GM12878 (cell line): Measurements from ENCODE around the gene ERC2. TPM values are rescaled to one million over a fixed set of nuclear protein-coding genes. Genes with fewer than 3 reads are reported as not detected.

Experiments used
- ATAC-seq: fragments of 200-7000 bp; cut with Tn5 transposase; 3 replicates; pipeline ENCODE4 v1.9.1; 2020; ENCODE audit warnings: mild to moderate bottlenecking, moderate library complexity
- BruUV-seq: library from RNA; stranded (reverse); fragments of 400-500 nt; replicated peaks from 2 replicates; lab custom pipeline; 2021; lab: Mats Ljungman, UMichigan
- CTCF ChIA-PET: fragments of 300-600 bp; sonication (Branson Sonifier 250); formaldehyde crosslinking; extraction: SDS; loops from one replicate; lab custom pipeline; 2021; ENCODE audit warnings: inconsistent platforms; lab: Yijun Ruan, JAX
- POLR2A ChIA-PET: fragments of 350-600 bp; formaldehyde crosslinking; extraction: SDS; loops from one replicate; lab custom pipeline; 2021; ENCODE audit warnings: inconsistent platforms; lab: Charles Lee
- RAD21 ChIA-PET: fragments of 300-600 bp; sonication (Branson Sonifier 250); formaldehyde crosslinking; loops from one replicate; lab custom pipeline; 2023; ENCODE audit warnings: antibody characterized with exemption; ENCODE audit not compliant: unreplicated experiment; lab: Charles Lee
- SMC1A ChIA-PET: fragments of 300-600 bp; sonication (Branson Sonifier 250); formaldehyde crosslinking; loops from one replicate; lab custom pipeline; 2023; ENCODE audit not compliant: unreplicated experiment, uncharacterized antibody; lab: Charles Lee
- DNase-seq: peaks from one replicate; pipeline ENCODE4 v3.0.0-alpha.2; 2011; ENCODE audit warnings: low read depth, low spot score
- FAIRE-seq: peaks from 3 replicates; lab custom pipeline; 2011; peaks lifted over from hg19 to GRCh38; lab: Jason Lieb, UNC
- H2AFZ ChIP-seq: 2 replicates; pipeline ENCODE4 v1.6.0; 2011; ENCODE audit warnings: low read depth, low read length, control low read depth; ENCODE audit not compliant: control insufficient read depth
- H3K27ac ChIP-seq: 2 replicates; pipeline ENCODE4 v1.5.1; 2011; ENCODE audit warnings: control low read depth; ENCODE audit not compliant: control insufficient read depth, insufficient read depth
- H3K27me3 ChIP-seq, 2 experiments: replicated peaks in 1 of 2; 2 replicates each; pipeline versions ENCODE4 v1.6.0 to v1.6.1; 2011; ENCODE audit warnings: low read length in 1 of 2; ENCODE audit not compliant: control insufficient read depth in 2 of 2, insufficient read depth in 2 of 2
- H3K36me3 ChIP-seq, 2 experiments: 2 replicates each; pipeline ENCODE4 v1.5.1; 2011; ENCODE audit warnings: low read length in 1 of 2; ENCODE audit not compliant: control insufficient read depth in 2 of 2, insufficient read depth in 2 of 2
- H3K4me1 ChIP-seq: 2 replicates; pipeline ENCODE4 v1.6.1; 2011; ENCODE audit warnings: mild to moderate bottlenecking, low read length, moderate library complexity, mixed read lengths; ENCODE audit not compliant: control insufficient read depth, insufficient read depth
- H3K4me2 ChIP-seq: 2 replicates; pipeline ENCODE4 v1.6.0; 2011; ENCODE audit warnings: control low read depth; ENCODE audit not compliant: control insufficient read depth, insufficient read depth
- H3K4me3 ChIP-seq: fragments of 200-600 bp; sonication (generic); 2 replicates; pipeline ENCODE4 v1.5.1; 2016
- H3K79me2 ChIP-seq: 2 replicates; pipeline ENCODE4 v1.6.0; 2011; ENCODE audit warnings: low read length; ENCODE audit not compliant: control insufficient read depth, insufficient read depth
- H3K9ac ChIP-seq: 2 replicates; pipeline ENCODE4 v1.8.0; 2011; ENCODE audit warnings: low read length, control low read depth, mixed read lengths; ENCODE audit not compliant: control insufficient read depth, insufficient read depth
- H3K9me3 ChIP-seq: replicated peaks from 3 replicates; pipeline ENCODE4 v1.5.1; 2011; ENCODE audit warnings: mild to moderate bottlenecking, low read length; ENCODE audit not compliant: control insufficient read depth, insufficient read depth
- H4K20me1 ChIP-seq: 2 replicates; pipeline ENCODE4 v1.6.0; 2011; ENCODE audit not compliant: control insufficient read depth, insufficient read depth
- BHLHE40 ChIP-seq, 2 experiments: fragments of 450-650 bp in 1 of 2; IDR thresholded peaks; 2 replicates each; pipeline ENCODE4 v1.6.1; 2011 to 2017; ENCODE audit warnings: low read depth in 2 of 2, borderline replicate concordance in 1 of 2, improper control_type of control experiment in 1 of 2, low read length in 1 of 2, mild to moderate bottlenecking in 1 of 2
- CHD1 ChIP-seq: IDR thresholded peaks from 2 replicates; pipeline ENCODE4 v1.6.1; 2012; ENCODE audit warnings: low read depth, low read length, improper control_type of control experiment
- CHD4 ChIP-seq: fragments of 200-600 bp; sonication (generic); IDR thresholded peaks from 2 replicates; pipeline ENCODE4 v1.6.1; 2016; ENCODE audit warnings: mild to moderate bottlenecking
- CUX1 ChIP-seq: IDR thresholded peaks from 2 replicates; pipeline ENCODE4 v1.6.1; 2012; ENCODE audit warnings: improper control_type of control experiment, low read depth, low read length; ENCODE audit not compliant: insufficient replicate concordance
- IKZF2 ChIP-seq, 2 experiments: fragments of 450-650 bp; IDR thresholded peaks; 2 replicates each; pipeline ENCODE4 v1.6.1; 2017; ENCODE audit warnings: mild to moderate bottlenecking in 2 of 2, moderate library complexity in 2 of 2
- MYC ChIP-seq: IDR thresholded peaks from 2 replicates; pipeline ENCODE4 v1.6.1; 2011; ENCODE audit warnings: mild to moderate bottlenecking, low read length, moderate library complexity, inconsistent platforms; ENCODE audit not compliant: insufficient read depth, insufficient replicate concordance, insufficient read length, severe bottlenecking
- NFYA ChIP-seq: IDR thresholded peaks from 2 replicates; pipeline ENCODE4 v1.6.1; 2011; ENCODE audit warnings: low read depth, mild to moderate bottlenecking, low read length, improper control_type of control experiment, borderline replicate concordance
- SREBF1 ChIP-seq: IDR thresholded peaks from 2 replicates; pipeline ENCODE4 v1.6.1; 2012; ENCODE audit warnings: mild to moderate bottlenecking, low read length
- ZBTB40 ChIP-seq: fragments of 450-650 bp; IDR thresholded peaks from 2 replicates; pipeline ENCODE4 v1.6.1; 2016; ENCODE audit warnings: mild to moderate bottlenecking, moderate library complexity, borderline replicate concordance
- ZNF207 ChIP-seq: fragments of 450-650 bp; IDR thresholded peaks from 2 replicates; pipeline ENCODE4 v1.6.1; 2014; ENCODE audit warnings: antibody characterized with exemption, mild to moderate bottlenecking, borderline replicate concordance
- WGBS: methylation state at CpG from one replicate; pipeline ENCODE4 v1.1.6; 2016; ENCODE audit warnings: low lambda C conversion rate; ENCODE audit not compliant: insufficient replicate concordance, insufficient coverage; ENCODE audit errors: missing lambda C conversion rate; 5-methylcytosine and 5-hydroxymethylcytosine counted together
- in situ Hi-C: fragments of 300-500 bp; cut with MboI; formaldehyde crosslinking; loops from 9 replicates; pipeline ENCODE4 v1.14.3; 2018; ENCODE audit warnings: mixed read lengths
- intact Hi-C: fragments of 100-400 bp; cut with micrococcal nuclease; formaldehyde crosslinking; loops from one replicate; pipeline ENCODE4 v1.14.2; 2022; ENCODE audit not compliant: unreplicated experiment
- polyA plus RNA-seq, 11 experiments: library from polyadenylated mRNA; depleted of rRNA in 4 of 11; unstranded in 6 of 11; stranded (reverse) in 5 of 11; fragments of >200 nt; fragmentation: Nextera tagmentation in 4 of 11; fragmentation: Illumina TruSeq in 1 of 11; extraction: Ambion mirVana in 4 of 11; extraction: Trizol in 1 of 11; gene quantifications; 1 replicate in 1 of 11; 2 replicates in 10 of 11; pipeline versions ENCODE4 v1.2.1 to v1.2.3, GENCODE V29; 2011 to 2016; ENCODE audit warnings: inconsistent platforms in 2 of 11, missing spikeins in 2 of 11, low read depth in 1 of 11
- total RNA-seq, 4 experiments: library from RNA; depleted of rRNA in 3 of 4; stranded (reverse); fragments of >200 nt in 3 of 4; fragmentation: Illumina TruSeq in 1 of 4; extraction: Trizol in 1 of 4; gene quantifications; 2 replicates each; pipeline versions ENCODE4 v1.2.1 to v1.2.3, GENCODE V29; 2013 to 2021
- TF ChIP-seq, protein P1 (sequence below): fragments of 450-650 bp; IDR thresholded peaks from 2 replicates; pipeline ENCODE4 v1.6.1; 2017; ENCODE audit warnings: mild to moderate bottlenecking, low read depth, inconsistent platforms; ENCODE audit not compliant: poor library complexity, severe bottlenecking

Gene ERC2
- total and polyA plus RNA-seq, 10 of the 15 experiments (the other 5 are each of a cell fraction or from before 2014, with no cell fraction given) = 0.06 to 1.4 (median 0.12) TPM; not detected in 3

DNA sequence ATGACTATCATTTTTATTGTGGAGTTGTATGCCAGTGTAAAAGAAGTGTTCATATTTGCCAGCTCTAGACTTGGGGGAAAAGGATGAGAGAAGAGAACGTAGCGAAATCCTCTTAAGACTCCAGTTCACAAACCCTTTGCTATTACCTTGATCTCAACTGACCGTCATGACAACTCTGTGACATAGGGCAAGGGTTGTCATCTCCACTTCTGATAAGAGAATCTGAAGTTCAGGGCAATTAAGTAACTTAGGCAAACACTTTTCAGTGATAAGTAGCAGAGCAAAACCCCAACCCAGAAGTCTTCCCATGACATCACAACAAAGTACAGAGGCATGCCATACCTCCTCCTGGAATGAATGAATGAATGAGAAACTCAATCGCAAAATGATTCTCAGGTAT is 940.9 kb downstream of the ERC2 start:
- SMC1A ChIA-PET = no interaction called here
- DNase-seq = no peak
- WGBS = 68% methylated on average over 4 of the region's 4 CpGs
- no peak overlapping the region for H2AFZ ChIP-seq
- CTCF ChIA-PET = no interaction called here
- BruUV-seq = no TSS peak
- H3K36me3 ChIP-seq = no peaks in the 10 kb centered on the region
- H3K27ac ChIP-seq = no peak overlapping the region
- H3K4me2 ChIP-seq = no peak overlapping the region
- in situ Hi-C loops (no loop called here), intact Hi-C loops (no loop called here)
- RAD21 ChIA-PET = no interaction called here
- no peak overlapping the region for H3K9ac ChIP-seq
- no peaks in the 10 kb centered on the region for H4K20me1 ChIP-seq
- no peaks in the 10 kb centered on the region for H3K79me2 ChIP-seq
- FAIRE-seq = no peak
- POLR2A ChIA-PET = no interaction called here
- H3K9me3 ChIP-seq = no peaks in the 10 kb centered on the region
- no peaks in the 10 kb centered on the region for H3K4me1 ChIP-seq
- no peak overlapping the region for H3K4me3 ChIP-seq
- TF ChIP-seq NFYA (no peak), SREBF1 (no peak), CUX1 (no peak), MYC (no peak), BHLHE40 (IDR thresholded peaks at IDR 0.05; ENCODE audit: borderline replicate concordance in 1 of 2, low read depth in 2 of 2, low read length in 1 of 2) (no peak), ZBTB40 (no peak), CHD1 (no peak), CHD4 (no peak), ZNF207 (no peak), IKZF2 (IDR thresholded peaks at IDR 0.05) (no peak)
- TF ChIP-seq, protein P1, sequence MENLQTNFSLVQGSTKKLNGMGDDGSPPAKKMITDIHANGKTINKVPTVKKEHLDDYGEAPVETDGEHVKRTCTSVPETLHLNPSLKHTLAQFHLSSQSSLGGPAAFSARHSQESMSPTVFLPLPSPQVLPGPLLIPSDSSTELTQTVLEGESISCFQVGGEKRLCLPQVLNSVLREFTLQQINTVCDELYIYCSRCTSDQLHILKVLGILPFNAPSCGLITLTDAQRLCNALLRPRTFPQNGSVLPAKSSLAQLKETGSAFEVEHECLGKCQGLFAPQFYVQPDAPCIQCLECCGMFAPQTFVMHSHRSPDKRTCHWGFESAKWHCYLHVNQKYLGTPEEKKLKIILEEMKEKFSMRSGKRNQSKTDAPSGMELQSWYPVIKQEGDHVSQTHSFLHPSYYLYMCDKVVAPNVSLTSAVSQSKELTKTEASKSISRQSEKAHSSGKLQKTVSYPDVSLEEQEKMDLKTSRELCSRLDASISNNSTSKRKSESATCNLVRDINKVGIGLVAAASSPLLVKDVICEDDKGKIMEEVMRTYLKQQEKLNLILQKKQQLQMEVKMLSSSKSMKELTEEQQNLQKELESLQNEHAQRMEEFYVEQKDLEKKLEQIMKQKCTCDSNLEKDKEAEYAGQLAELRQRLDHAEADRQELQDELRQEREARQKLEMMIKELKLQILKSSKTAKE = no peak
- ATAC-seq = no peak
- no peaks in the 10 kb centered on the region for H3K27me3 ChIP-seq
